ENCODE data around the gene CPOX.

CPOX gene

DNA sequence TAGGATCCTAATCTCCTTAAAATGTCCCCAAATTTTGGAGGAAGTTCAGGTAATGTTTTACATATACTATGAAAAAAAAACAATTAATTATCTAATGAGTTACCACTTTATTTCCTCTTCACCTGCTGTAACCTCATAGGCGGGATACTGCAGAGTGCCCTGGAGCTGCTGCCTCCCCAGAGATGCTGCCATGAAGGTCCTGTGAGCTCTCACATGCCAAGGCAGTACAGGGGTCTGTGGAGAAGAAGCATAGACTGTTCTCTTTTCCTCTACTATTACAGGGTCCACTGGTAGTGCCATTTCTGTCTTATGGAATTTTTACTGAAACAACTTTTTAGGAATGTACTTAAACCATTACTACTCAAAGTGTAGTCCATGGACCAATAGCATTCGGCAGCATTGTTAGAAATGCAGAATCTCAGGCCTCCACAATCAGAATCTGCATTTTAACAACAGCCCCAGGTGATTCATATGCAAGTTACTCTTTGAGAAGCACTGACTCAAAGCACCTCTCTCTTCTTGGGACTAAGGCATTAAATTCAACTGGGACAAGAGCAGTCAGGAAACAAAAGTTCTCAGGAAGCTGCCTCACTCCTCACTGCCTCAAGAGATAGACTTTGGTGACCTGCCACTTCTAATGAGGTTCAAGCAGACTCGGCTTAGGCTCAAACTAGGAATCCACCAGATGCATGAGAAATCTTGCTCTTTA is 30.3 kb upstream of the CPOX start:
- TF ChIP-seq MYC (IDR thresholded peaks at IDR 0.05; ENCODE audit: low read depth, low read length) (no peak), POLR2A (IDR thresholded peaks at IDR 0.05; ENCODE audit: extremely low read depth, insufficient read length) (no peak)
- TF ChIP-seq, protein P1, sequence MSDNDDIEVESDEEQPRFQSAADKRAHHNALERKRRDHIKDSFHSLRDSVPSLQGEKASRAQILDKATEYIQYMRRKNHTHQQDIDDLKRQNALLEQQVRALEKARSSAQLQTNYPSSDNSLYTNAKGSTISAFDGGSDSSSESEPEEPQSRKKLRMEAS (IDR thresholded peaks at IDR 0.05; ENCODE audit: low read depth, low read length): no peak
- TF ChIP-seq, protein P2, sequence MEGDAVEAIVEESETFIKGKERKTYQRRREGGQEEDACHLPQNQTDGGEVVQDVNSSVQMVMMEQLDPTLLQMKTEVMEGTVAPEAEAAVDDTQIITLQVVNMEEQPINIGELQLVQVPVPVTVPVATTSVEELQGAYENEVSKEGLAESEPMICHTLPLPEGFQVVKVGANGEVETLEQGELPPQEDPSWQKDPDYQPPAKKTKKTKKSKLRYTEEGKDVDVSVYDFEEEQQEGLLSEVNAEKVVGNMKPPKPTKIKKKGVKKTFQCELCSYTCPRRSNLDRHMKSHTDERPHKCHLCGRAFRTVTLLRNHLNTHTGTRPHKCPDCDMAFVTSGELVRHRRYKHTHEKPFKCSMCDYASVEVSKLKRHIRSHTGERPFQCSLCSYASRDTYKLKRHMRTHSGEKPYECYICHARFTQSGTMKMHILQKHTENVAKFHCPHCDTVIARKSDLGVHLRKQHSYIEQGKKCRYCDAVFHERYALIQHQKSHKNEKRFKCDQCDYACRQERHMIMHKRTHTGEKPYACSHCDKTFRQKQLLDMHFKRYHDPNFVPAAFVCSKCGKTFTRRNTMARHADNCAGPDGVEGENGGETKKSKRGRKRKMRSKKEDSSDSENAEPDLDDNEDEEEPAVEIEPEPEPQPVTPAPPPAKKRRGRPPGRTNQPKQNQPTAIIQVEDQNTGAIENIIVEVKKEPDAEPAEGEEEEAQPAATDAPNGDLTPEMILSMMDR (IDR thresholded peaks at IDR 0.05; ENCODE audit: low read depth, low read length): no peak
- DNase-seq (ENCODE audit: low read depth): no peak
- no peak overlapping the region for H3K4me3 ChIP-seq (ENCODE audit: low read depth, low read length)

DNA sequence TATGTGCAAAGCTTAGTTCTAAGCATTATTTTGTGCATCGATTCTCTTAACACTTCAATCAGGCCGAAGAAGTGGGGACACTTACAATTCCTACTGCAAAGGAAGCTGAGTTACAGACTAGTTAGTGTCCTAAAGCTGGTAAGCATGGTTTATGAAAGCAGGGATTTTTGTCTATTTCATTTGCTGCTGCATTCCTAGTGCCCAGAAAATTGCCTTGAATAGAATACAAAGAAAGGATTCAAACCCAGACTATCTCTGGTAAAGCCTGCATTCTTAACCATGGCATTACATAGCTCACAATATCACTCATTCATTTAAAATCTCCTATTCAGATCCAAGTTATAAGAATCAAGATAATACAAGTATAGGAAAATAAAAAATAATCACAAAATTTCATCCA is 24.4 kb upstream of the CPOX start:
- no peak for DNase-seq (ENCODE audit: low read depth)
- TF ChIP-seq POLR2A (IDR thresholded peaks at IDR 0.05; ENCODE audit: extremely low read depth, insufficient read length): no peak
- TF ChIP-seq, protein P2 (IDR thresholded peaks at IDR 0.05; ENCODE audit: low read depth, low read length): no peak
- TF ChIP-seq, protein P1 (IDR thresholded peaks at IDR 0.05; ENCODE audit: low read depth, low read length): no peak
- TF ChIP-seq MYC (IDR thresholded peaks at IDR 0.05; ENCODE audit: low read depth, low read length): no peak

DNA sequence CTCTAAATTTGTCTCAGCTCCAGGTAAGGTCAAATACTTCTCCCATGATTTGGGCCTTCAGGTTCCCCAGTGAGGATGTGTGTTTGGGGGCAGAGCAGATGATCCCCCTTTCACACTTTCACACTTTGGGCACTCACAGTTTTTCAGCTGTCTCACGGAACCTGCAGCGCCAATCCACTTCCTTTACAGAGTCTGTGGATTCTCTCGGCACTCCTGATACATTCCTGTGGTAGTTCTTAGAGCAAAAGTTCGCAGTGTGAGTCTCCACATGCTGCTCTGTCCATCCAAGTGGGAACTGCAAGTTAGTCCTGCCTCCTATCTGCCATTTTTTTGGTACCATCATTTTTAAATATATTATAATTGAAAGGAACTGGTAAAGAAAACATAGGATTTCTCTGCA is 20.2 kb upstream of the CPOX start:
- DNase-seq (ENCODE audit: low read depth): no peak
- TF ChIP-seq, protein P1 (IDR thresholded peaks at IDR 0.05; ENCODE audit: low read depth, low read length): no peak
- TF ChIP-seq, protein P2 (IDR thresholded peaks at IDR 0.05; ENCODE audit: low read depth, low read length): no peak
- TF ChIP-seq POLR2A (IDR thresholded peaks at IDR 0.05; ENCODE audit: extremely low read depth, insufficient read length) (no peak), MYC (IDR thresholded peaks at IDR 0.05; ENCODE audit: low read depth, low read length) (no peak)
- H3K4me3 ChIP-seq (ENCODE audit: low read depth, low read length): no peak overlapping the region

More for the DNA sequence above, 24.4 kb upstream of the CPOX start:
- H3K4me3 ChIP-seq (ENCODE audit: low read depth, low read length): no peak overlapping the region

DNA sequence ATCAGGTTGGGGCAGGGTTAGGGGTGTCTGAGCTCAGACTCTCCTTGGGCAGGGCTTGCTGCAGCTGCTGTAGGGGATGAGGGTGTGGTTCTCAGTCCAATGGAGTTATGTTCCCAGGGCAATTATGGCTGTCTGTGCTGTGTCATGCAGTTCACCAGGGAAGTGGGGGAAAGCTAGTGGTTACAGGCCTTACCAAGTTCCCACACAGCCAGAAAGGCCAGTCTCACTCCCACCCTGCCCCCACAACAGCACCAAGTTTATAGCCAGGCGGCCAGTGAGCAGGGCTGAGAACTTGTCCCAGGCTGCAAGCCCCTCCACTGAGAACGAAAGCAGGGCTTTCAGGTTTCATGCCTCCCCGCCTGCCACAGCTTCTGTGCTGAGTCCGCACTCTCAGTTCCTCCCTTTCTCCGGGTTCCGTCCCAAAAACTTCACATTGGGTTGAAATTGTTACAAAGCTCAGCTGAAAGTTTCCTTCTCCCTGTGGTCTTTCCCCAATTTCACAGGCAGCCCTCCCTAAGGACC is 19.6 kb upstream of the CPOX start:
- DNase-seq (ENCODE audit: low read depth): no peak
- TF ChIP-seq, protein P2 (IDR thresholded peaks at IDR 0.05; ENCODE audit: low read depth, low read length): no peak
- TF ChIP-seq POLR2A (IDR thresholded peaks at IDR 0.05; ENCODE audit: extremely low read depth, insufficient read length) (no peak), MYC (IDR thresholded peaks at IDR 0.05; ENCODE audit: low read depth, low read length) (no peak)
- TF ChIP-seq, protein P1 (IDR thresholded peaks at IDR 0.05; ENCODE audit: low read depth, low read length): no peak
- H3K4me3 ChIP-seq (ENCODE audit: low read depth, low read length): no peak overlapping the region

DNA sequence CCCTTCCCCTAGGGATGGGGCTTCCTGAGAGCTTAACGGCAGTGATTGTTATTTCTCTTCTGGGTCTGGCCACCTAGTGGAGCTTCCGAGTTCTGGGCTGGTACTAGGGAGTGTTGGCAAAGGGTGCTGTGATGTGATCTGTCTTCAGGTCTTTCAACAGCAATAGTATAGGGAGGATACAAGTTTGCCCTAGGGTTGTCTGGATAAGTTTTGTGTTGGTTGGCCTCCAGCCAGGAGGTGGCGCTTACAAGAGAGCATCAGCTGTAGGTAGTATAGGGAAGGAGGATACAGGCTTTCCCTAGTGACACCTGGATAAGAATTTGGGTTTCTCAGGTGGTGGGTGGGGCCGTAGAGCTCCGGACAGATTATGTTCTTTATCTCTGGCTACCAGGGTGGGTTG is 19.2 kb upstream of the CPOX start:
- no peak for DNase-seq (ENCODE audit: low read depth)
- no peak for TF ChIP-seq POLR2A (IDR thresholded peaks at IDR 0.05; ENCODE audit: extremely low read depth, insufficient read length)
- TF ChIP-seq, protein P1 (IDR thresholded peaks at IDR 0.05; ENCODE audit: low read depth, low read length): no peak
- no peak for TF ChIP-seq MYC (IDR thresholded peaks at IDR 0.05; ENCODE audit: low read depth, low read length)
- TF ChIP-seq, protein P2 (IDR thresholded peaks at IDR 0.05; ENCODE audit: low read depth, low read length): no peak
- no peak overlapping the region for H3K4me3 ChIP-seq (ENCODE audit: low read depth, low read length)
